Mesendoderm (in vitro differentiated cells): ENCODE data around the gene MEGF6.

ENCODE experiments used
- DNase-seq: peaks from one replicate; pipeline ENCODE4 v3.0.0; 2013
- H2AK5ac ChIP-seq: 2 replicates; pipeline ENCODE4 v1.6.1; 2013; ENCODE audit warnings: low read length, inconsistent platforms
- H2BK120ac ChIP-seq: 2 replicates; pipeline ENCODE4 v1.6.1; 2013; ENCODE audit warnings: low read depth, mild to moderate bottlenecking, low read length, moderate library complexity, mixed read lengths
- H2BK15ac ChIP-seq: replicated peaks from 2 replicates; pipeline ENCODE4 v1.6.1; 2013; ENCODE audit warnings: low read depth, mild to moderate bottlenecking, moderate library complexity
- H2BK5ac ChIP-seq: 2 replicates; pipeline ENCODE4 v1.6.1; 2013; ENCODE audit warnings: low read length, inconsistent platforms
- H3K18ac ChIP-seq: 2 replicates; pipeline ENCODE4 v1.6.1; 2013; ENCODE audit warnings: mild to moderate bottlenecking, low read length, mixed read lengths
- H3K23ac ChIP-seq: one replicate; pipeline ENCODE4 v1.6.1; 2013; ENCODE audit warnings: low read length
- H3K27ac ChIP-seq: 2 replicates; pipeline ENCODE4 v1.5.1; 2013; ENCODE audit warnings: low read depth, mild to moderate bottlenecking, inconsistent platforms, low read length, moderate library complexity
- H3K27me3 ChIP-seq: 2 replicates; pipeline ENCODE4 v1.6.1; 2013; ENCODE audit warnings: low read length, control low read depth, mild to moderate bottlenecking, inconsistent platforms; ENCODE audit not compliant: insufficient read depth, poor library complexity
- H3K36me3 ChIP-seq: 2 replicates; pipeline ENCODE4 v1.6.1; 2013; ENCODE audit warnings: low read length, inconsistent platforms; ENCODE audit not compliant: control insufficient read depth, insufficient read depth
- H3K4ac ChIP-seq: one replicate; pipeline ENCODE4 v1.6.1; 2013; ENCODE audit warnings: low read depth, mild to moderate bottlenecking, low read length, moderate library complexity
- H3K4me1 ChIP-seq: 2 replicates; pipeline ENCODE4 v1.6.1; 2013; ENCODE audit warnings: low read depth, low read length, inconsistent platforms; ENCODE audit not compliant: control insufficient read depth
- H3K4me2 ChIP-seq: 2 replicates; pipeline ENCODE4 v1.6.1; 2013; ENCODE audit warnings: low read length
- H3K4me3 ChIP-seq: 2 replicates; pipeline ENCODE4 v1.5.1; 2013; ENCODE audit warnings: mild to moderate bottlenecking, low read length
- H3K56ac ChIP-seq: one replicate; pipeline ENCODE4 v1.6.1; 2013; ENCODE audit warnings: low read length
- H3K79me1 ChIP-seq: 2 replicates; pipeline ENCODE4 v1.6.1; 2013; ENCODE audit warnings: low read length, inconsistent platforms
- H3K79me2 ChIP-seq: 2 replicates; pipeline ENCODE4 v1.6.1; 2013; ENCODE audit warnings: mild to moderate bottlenecking, low read length; ENCODE audit not compliant: control insufficient read depth, insufficient read depth
- H3K9ac ChIP-seq: 2 replicates; pipeline ENCODE4 v1.6.1; 2013; ENCODE audit warnings: low read length, inconsistent platforms
- H4K5ac ChIP-seq: one replicate; pipeline ENCODE4 v1.6.1; 2013; ENCODE audit warnings: low read length
- H4K8ac ChIP-seq: one replicate; pipeline ENCODE4 v1.6.1; 2013; ENCODE audit warnings: low read depth, mild to moderate bottlenecking, control low read depth, low read length, moderate library complexity
- WGBS: extraction: QIAGEN DNeasy Blood & Tissue Kit; methylation state at CpG from one replicate; pipeline ENCODE4 v1.1.7; 2013; ENCODE audit warnings: low lambda C conversion rate, missing lambda C conversion rate; ENCODE audit not compliant: insufficient coverage; ENCODE audit errors: extremely low coverage; 5-methylcytosine and 5-hydroxymethylcytosine counted together

Gene MEGF6

DNA sequence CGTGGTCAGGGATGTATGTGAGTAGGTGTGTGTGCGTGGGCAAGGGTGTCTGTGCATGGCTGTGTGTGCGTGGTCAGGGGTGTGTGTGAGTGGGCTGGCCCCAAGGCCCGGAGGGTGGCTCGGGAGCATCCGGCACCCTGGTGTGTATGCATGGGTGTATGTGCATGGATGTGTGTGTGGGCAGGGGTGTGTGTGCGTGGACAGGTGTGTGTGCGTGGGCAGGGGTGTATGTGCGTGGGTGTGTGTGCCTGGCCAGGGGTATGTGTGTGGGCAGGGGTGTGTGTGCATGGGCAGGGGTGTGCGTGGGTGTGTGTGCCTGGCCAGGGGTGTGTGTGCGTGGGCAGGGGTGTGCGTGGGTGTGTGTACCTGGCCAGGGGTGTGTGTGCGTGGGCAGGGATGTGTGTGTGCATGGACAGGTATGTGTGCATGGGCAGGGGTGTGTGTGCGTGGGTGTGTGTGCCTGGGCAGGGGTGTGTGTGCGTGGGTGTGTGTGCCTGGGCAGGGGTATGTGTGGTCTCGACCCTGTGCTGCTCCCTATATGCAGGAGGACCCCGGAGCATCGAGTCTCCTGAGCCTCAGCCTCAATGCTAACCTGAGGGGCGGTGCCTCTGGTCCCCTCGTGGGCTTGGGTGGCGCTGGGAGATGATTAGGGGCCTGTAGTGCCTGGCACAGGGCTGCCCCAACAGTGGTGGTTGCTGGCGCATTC is 140.5 kb downstream of the MEGF6 start:
- Histone ChIP-seq H3K4ac (peak overlapping the region; percentile 56), H3K36me3 (peaks cover 4% of the 10 kb centered on the region), H3K27ac (peak overlapping the region; percentile 77), H4K5ac (no peak overlapping the region), H3K23ac (no peak overlapping the region), H3K4me3 (no peak overlapping the region), H2BK15ac (no peak overlapping the region), H3K56ac (peak overlapping the region; percentile 89), H2BK120ac (peak overlapping the region; percentile 23), H3K27me3 (no peaks in the 10 kb centered on the region), H3K4me1 (peaks cover 5% of the 10 kb centered on the region), H3K79me2 (no peaks in the 10 kb centered on the region), H3K4me2 (no peak overlapping the region), H2BK5ac (peak overlapping the region; percentile 82), H3K9ac (peak overlapping the region; percentile 54), H3K18ac (peak overlapping the region; percentile 43), H2AK5ac (peak overlapping the region; percentile 96), H4K8ac (no peak overlapping the region), H3K79me1 (no peaks in the 10 kb centered on the region)
- no peak for DNase-seq
- WGBS: no CpG with 5 or more reads among the region's 22 CpGs

DNA sequence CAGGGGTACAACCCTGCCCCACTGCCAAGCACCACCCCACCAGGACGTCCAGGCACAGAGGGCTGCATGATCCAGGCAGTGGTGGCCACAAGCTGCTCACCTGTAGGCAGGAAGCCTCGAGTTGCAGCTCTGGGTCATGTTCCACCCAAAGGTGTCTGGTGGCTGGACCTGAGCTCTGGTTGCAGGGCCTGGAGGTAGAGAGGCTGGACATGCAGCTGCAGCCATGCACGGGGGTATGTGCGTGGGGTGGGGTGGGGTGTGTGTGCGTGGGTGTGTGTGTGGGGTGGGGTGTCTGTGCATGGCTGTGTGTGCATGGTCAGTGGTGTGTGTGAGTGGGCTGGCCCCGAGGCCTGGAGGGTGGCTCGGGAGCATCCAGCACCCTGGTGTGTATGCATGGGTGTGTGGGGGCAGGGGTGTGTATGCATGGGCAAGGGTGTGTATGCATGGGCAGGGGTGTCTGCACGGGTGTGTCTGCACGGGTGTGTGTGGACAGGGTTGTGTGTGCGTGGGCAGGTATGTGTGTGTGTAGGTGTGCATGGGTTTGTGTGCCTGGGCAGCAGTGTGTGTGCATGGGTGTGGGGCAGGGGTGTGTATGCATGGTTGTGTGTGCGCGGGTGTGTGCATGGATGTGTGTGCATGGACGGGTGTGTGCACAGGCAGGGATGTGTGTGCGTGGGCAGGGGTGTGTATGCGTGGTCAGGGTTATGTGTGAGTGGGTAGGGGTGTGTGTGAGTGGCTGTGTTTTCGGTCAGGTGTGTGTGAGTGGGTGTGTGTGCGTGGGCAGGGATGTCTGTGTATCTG is 141.3 kb downstream of the MEGF6 start:
- Histone ChIP-seq H2BK120ac (no peak overlapping the region), H3K36me3 (peaks cover 4% of the 10 kb centered on the region), H3K4me1 (peaks cover 5% of the 10 kb centered on the region), H3K79me2 (no peaks in the 10 kb centered on the region), H3K27ac (no peak overlapping the region), H3K4ac (no peak overlapping the region), H3K56ac (peak overlapping the region; percentile 17), H2BK15ac (no peak overlapping the region), H3K9ac (no peak overlapping the region), H3K4me3 (no peak overlapping the region), H3K18ac (no peak overlapping the region), H3K23ac (no peak overlapping the region), H2BK5ac (no peak overlapping the region), H4K8ac (no peak overlapping the region), H3K27me3 (no peaks in the 10 kb centered on the region), H3K79me1 (no peaks in the 10 kb centered on the region), H4K5ac (no peak overlapping the region), H3K4me2 (no peak overlapping the region), H2AK5ac (no peak overlapping the region)
- no CpG with 5 or more reads among the region's 17 CpGs for WGBS
- DNase-seq: no peak

DNA sequence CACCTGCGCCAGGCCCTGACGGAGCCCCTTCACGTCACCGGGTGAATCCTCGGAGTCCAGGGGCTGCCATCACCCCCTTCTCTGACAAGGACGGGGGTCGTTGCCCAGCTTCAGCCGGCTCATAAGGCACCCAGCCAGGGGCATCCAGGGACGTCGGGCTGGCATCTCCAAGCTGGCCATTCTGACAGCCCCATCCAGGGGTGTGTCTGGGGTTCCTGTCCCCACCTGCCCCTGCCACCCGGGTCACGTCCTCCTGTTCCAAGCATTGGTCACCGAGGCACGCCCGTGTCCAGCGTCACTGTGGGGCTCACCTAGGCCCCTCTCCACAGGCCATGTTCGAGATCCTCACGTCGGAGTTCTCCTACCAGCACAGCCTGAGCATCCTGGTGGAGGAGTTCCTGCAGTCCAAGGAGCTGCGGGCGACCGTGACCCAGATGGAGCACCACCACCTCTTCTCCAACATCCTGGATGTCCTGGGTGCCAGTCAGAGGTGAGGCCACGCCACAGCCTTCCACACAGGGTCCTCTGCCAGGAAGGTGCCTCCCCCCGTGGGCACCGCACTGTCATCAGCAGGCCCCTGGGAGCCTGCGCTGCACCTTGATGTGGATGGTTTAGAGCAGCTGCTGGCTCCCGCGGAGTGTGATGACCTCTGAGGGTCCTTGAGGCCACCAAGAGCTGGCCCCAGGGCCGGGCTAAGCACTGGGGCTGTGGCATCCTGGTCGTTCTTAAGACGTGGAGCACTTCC is 142.0 kb downstream of the MEGF6 start:
- no peak overlapping the region for H3K18ac ChIP-seq
- no CpG with 5 or more reads among the region's 31 CpGs for WGBS
- no peaks in the 10 kb centered on the region for H3K79me2 ChIP-seq
- no peaks in the 10 kb centered on the region for H3K79me1 ChIP-seq
- no peak overlapping the region for H3K4ac ChIP-seq
- no peaks in the 10 kb centered on the region for H3K27me3 ChIP-seq
- H3K27ac ChIP-seq: no peak overlapping the region
- H2BK120ac ChIP-seq: no peak overlapping the region
- H2AK5ac ChIP-seq: no peak overlapping the region
- H3K9ac ChIP-seq: no peak overlapping the region
- H4K8ac ChIP-seq: no peak overlapping the region
- peaks cover 5% of the 10 kb centered on the region for H3K4me1 ChIP-seq
- peaks cover 4% of the 10 kb centered on the region for H3K36me3 ChIP-seq
- no peak overlapping the region for H3K56ac ChIP-seq
- H3K4me2 ChIP-seq: no peak overlapping the region
- no peak overlapping the region for H3K4me3 ChIP-seq
- DNase-seq: no peak
- H2BK5ac ChIP-seq: no peak overlapping the region
- H3K23ac ChIP-seq: no peak overlapping the region
- no peak overlapping the region for H2BK15ac ChIP-seq
- H4K5ac ChIP-seq: no peak overlapping the region

DNA sequence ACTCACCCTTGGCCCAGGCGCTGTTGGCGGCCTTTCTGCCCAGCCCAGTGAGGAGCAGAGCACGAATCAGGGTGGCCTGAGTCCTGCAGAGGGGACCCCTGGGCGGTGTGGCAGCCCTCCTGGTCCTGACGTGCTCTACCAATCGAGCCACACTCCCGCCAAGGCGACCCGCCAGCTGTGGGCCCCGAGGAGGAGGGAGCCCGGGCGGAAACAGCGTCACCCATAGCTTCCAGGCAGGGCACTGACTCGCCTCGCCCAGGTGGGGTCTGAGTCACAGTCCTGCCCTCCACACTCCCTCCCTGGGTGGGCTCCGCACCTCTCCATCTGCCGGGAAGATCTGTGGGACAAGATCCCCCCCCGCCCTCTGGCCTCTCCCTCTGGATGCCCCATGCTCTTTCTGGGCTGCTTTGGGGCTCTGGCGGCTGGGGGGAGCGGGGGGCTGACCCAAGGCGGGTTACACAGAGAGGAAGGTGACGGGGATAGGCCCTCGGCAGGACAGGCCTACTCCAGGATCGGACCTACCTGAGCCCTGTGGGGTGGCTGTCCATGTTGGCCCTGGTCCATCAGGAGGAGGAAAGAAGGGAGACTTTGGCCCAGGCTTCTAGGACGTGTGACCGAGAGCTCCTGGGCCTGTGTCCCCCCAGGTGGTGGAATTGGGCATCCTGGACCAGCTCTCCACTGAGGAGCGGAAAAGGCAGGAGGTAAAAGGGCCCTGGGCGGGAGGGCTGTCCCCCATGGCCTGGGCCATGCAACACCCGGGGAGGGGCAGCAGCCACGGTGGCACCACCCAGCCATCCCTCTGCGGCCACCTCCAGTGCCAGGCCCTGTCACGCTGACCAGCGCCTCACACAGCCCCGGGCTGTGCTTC is 142.8 kb downstream of the MEGF6 start:
- Histone ChIP-seq H2BK120ac (no peak overlapping the region), H3K56ac (no peak overlapping the region), H3K4ac (no peak overlapping the region), H4K5ac (no peak overlapping the region), H3K79me1 (no peaks in the 10 kb centered on the region), H3K79me2 (no peaks in the 10 kb centered on the region), H2BK5ac (no peak overlapping the region), H3K9ac (no peak overlapping the region), H3K18ac (no peak overlapping the region), H3K36me3 (no peaks in the 10 kb centered on the region), H3K23ac (no peak overlapping the region), H3K27ac (no peak overlapping the region), H2AK5ac (no peak overlapping the region), H3K4me1 (peaks cover 5% of the 10 kb centered on the region), H3K4me3 (no peak overlapping the region), H4K8ac (no peak overlapping the region), H3K27me3 (no peaks in the 10 kb centered on the region), H2BK15ac (no peak overlapping the region), H3K4me2 (no peak overlapping the region)
- WGBS: no CpG with 5 or more reads among the region's 34 CpGs
- no peak for DNase-seq
